Stomach (tissue), 4 donors: ENCODE results near the gene SPNS1.
"Not testable (repeated sequence)": the region's sequence is repeated elsewhere in the genome, so short reads cannot be mapped to it uniquely, and the experiment has no call there.

ENCODE experiments used
- CTCF ChIP-seq, 7 experiments: fragments of 450-650 bp in 4 of 7; fragments of 200-600 bp in 3 of 7; sonication (generic) in 3 of 7; IDR thresholded peaks; one replicate each; pipeline ENCODE4 v1.5.1; 2016 to 2019; ENCODE audit warnings: antibody characterized with exemption in 7 of 7, control low read depth in 2 of 7, mild to moderate bottlenecking in 1 of 7
- EP300 ChIP-seq: sonication (generic); formaldehyde crosslinking; IDR thresholded peaks from one replicate; pipeline ENCODE4 v1.6.1; 2017; ENCODE audit warnings: antibody characterized with exemption
- POLR2A ChIP-seq, 4 donors: fragments of 450-650 bp; IDR thresholded peaks; one replicate each; pipeline ENCODE4 v1.6.1; 2016; ENCODE audit warnings: antibody characterized with exemption in 4 of 4, control low read depth in 2 of 4, mild to moderate bottlenecking in 1 of 4, moderate library complexity in 1 of 4
- POLR2AphosphoS5 ChIP-seq, 3 donors: sonication (generic); formaldehyde crosslinking; IDR thresholded peaks; one replicate each; pipeline ENCODE4 v1.6.1; 2016; ENCODE audit warnings: antibody characterized with exemption in 3 of 3

- TF ChIP-seq POLR2A (IDR thresholded peaks at IDR 0.05); CTCF (IDR thresholded peaks at IDR 0.05); POLR2AphosphoS5 (IDR thresholded peaks at IDR 0.05); EP300: not testable (repeated sequence)
Observed at GRCh38 chr16:28969696-28970095, 4.9 kb upstream of the SPNS1 start.
